Panc1 (cell line): ENCODE measurements around the gene SNORC.

Experiments used
- REST ChIP-seq, 2 experiments: IDR thresholded peaks; 2 replicates each; pipeline ENCODE4 v1.6.1; 2011 to 2012; ENCODE audit warnings: low read depth in 2 of 2, control low read depth in 1 of 2, low read length in 1 of 2, mild to moderate bottlenecking in 1 of 2, moderate library complexity in 1 of 2; ENCODE audit not compliant: insufficient read depth in 1 of 2
- TF ChIP-seq, protein P1 (sequence below): fragments of 450-650 bp; IDR thresholded peaks from 2 replicates; pipeline ENCODE4 v1.5.1; 2017; ENCODE audit warnings: mild to moderate bottlenecking

- no peak for TF ChIP-seq REST (IDR thresholded peaks at IDR 0.05; ENCODE audit: insufficient read depth in 1 of 2, low read depth in 2 of 2, low read length in 1 of 2)
- TF ChIP-seq, protein P1, sequence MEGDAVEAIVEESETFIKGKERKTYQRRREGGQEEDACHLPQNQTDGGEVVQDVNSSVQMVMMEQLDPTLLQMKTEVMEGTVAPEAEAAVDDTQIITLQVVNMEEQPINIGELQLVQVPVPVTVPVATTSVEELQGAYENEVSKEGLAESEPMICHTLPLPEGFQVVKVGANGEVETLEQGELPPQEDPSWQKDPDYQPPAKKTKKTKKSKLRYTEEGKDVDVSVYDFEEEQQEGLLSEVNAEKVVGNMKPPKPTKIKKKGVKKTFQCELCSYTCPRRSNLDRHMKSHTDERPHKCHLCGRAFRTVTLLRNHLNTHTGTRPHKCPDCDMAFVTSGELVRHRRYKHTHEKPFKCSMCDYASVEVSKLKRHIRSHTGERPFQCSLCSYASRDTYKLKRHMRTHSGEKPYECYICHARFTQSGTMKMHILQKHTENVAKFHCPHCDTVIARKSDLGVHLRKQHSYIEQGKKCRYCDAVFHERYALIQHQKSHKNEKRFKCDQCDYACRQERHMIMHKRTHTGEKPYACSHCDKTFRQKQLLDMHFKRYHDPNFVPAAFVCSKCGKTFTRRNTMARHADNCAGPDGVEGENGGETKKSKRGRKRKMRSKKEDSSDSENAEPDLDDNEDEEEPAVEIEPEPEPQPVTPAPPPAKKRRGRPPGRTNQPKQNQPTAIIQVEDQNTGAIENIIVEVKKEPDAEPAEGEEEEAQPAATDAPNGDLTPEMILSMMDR = no peak
These were observed 33.9 kb downstream of the SNORC start for GRCh38 chr2:232903989-232904388.
